ENCODE results near the gene VPS54. TPM values are rescaled to one million over a fixed set of nuclear protein-coding genes. Genes with fewer than 3 reads are reported as not detected.

VPS54 gene
- total RNA-seq (25.0 TPM), polyA plus RNA-seq (ENCODE audit: insufficient read depth, low read depth, low replicate concordance) (17.4 TPM)
- long read RNA-seq, donor 1, partial matches to known transcripts, result 5 of 5 reads
- long read RNA-seq, donor 1, other reads (novel, unspliced or antisense), result 0 of 5 reads
- long read RNA-seq, donor 2, partial matches to known transcripts, result 0 of 2 reads
- long read RNA-seq, donor 2, other reads (novel, unspliced or antisense), result 0 of 2 reads
- long read RNA-seq, donor 3, full-length matches to known transcripts, result 1 of 6 reads
- long read RNA-seq, donor 3, partial matches to known transcripts, result 5 of 6 reads
- long read RNA-seq, donor 3, other reads (novel, unspliced or antisense), result 0 of 6 reads
- long read RNA-seq, donor 4, partial matches to known transcripts, result 0 of 1 reads
- long read RNA-seq, donor 4, other reads (novel, unspliced or antisense), result 0 of 1 reads
- long read RNA-seq, donor 5, result 0 reads
- long read RNA-seq, donor 6, result 0 reads
- long read RNA-seq, donor 7, full-length matches to known transcripts, result 17 of 32 reads
- long read RNA-seq, donor 7, partial matches to known transcripts, result 4 of 32 reads
- long read RNA-seq, donor 7, other reads (novel, unspliced or antisense), result 11 of 32 reads
- long read RNA-seq, donor 8, result 0 reads
- long read RNA-seq, donor 9, result 0 reads
- long read RNA-seq, donor 10, full-length matches to known transcripts, result 1 of 1 reads
- long read RNA-seq, donor 10, partial matches to known transcripts, result 0 of 1 reads
- long read RNA-seq, donor 10, other reads (novel, unspliced or antisense), result 0 of 1 reads

GRCh38 chr2:64019083-64019974 lies at the start of gene VPS54:
Gene VPS54, minus strand, starts transcription at chr2:64019428. Its CDS starts 35,429 bp downstream, at chr2:63983999.
- no peaks in the 10 kb centered on the region for H3K36me3 ChIP-seq (ENCODE audit: control insufficient read depth in 2 of 3, insufficient read depth in 3 of 3, low read length in 3 of 3)
- no peaks in the 10 kb centered on the region for H3K9me3 ChIP-seq (ENCODE audit: control insufficient read depth in 2 of 3, insufficient read depth in 1 of 3, low read length in 3 of 3)
- no peaks in the 10 kb centered on the region for H3K27me3 ChIP-seq (ENCODE audit: control insufficient read depth, insufficient read depth, low read length)
- DNase-seq (peak; percentile 72 to 87 (median 84)), FAIRE-seq (no peak)
- intact Hi-C loops (cut with DNase I), result no loop called here
- peaks cover 0 to 11% (median 6%) of the 10 kb centered on the region in 3 donors for H3K4me1 ChIP-seq (ENCODE audit: control insufficient read depth in 2 of 3, insufficient read depth in 2 of 3, low read depth in 1 of 3, low read length in 3 of 3)
- H3K27ac ChIP-seq (ENCODE audit: low read depth in 2 of 2, low read length in 2 of 2), result peak within 1 kb of the TSS; percentile 94 to 97
- no peak for TF ChIP-seq CTCF (IDR thresholded peaks at IDR 0.05; ENCODE audit: borderline replicate concordance, extremely low read depth, insufficient read depth)
- peak within 1 kb of the TSS; percentile 66 to 98 (median 93) for H3K9ac ChIP-seq (ENCODE audit: low read length in 3 of 3)
- peak within 1 kb of the TSS; percentile 80 to 85 (median 85) for H3K4me3 ChIP-seq (ENCODE audit: low read length in 3 of 3)

- FAIRE-seq (no peak), DNase-seq (no peak)
- H3K4me3 ChIP-seq (ENCODE audit: low read length in 3 of 3), result no peak overlapping the region
- H3K4me1 ChIP-seq (ENCODE audit: control insufficient read depth in 2 of 3, insufficient read depth in 2 of 3, low read depth in 1 of 3, low read length in 3 of 3), result peaks cover 0 to 3% (median 3%) of the 10 kb centered on the region in 3 donors
- no peak for TF ChIP-seq CTCF (IDR thresholded peaks at IDR 0.05; ENCODE audit: borderline replicate concordance, extremely low read depth, insufficient read depth)
- intact Hi-C loops (cut with DNase I), result no loop called here
- H3K9ac ChIP-seq (ENCODE audit: low read length in 3 of 3), result no peak overlapping the region
- H3K36me3 ChIP-seq (ENCODE audit: control insufficient read depth in 2 of 3, insufficient read depth in 3 of 3, low read length in 3 of 3), result no peaks in the 10 kb centered on the region
- no peak overlapping the region for H3K27ac ChIP-seq (ENCODE audit: low read depth in 2 of 2, low read length in 2 of 2)
- H3K9me3 ChIP-seq (ENCODE audit: control insufficient read depth in 2 of 3, insufficient read depth in 1 of 3, low read length in 3 of 3), result no peaks in the 10 kb centered on the region
- H3K27me3 ChIP-seq (ENCODE audit: control insufficient read depth, insufficient read depth, low read length), result no peaks in the 10 kb centered on the region
Measured at GRCh38 chr2:64067326-64067725, 48.1 kb upstream of the VPS54 start.

- Histone ChIP-seq H3K9ac (ENCODE audit: low read length in 3 of 3) (no peak overlapping the region), H3K9me3 (ENCODE audit: control insufficient read depth in 2 of 3, insufficient read depth in 1 of 3, low read length in 3 of 3) (no peaks in the 10 kb centered on the region), H3K4me1 (ENCODE audit: control insufficient read depth in 2 of 3, insufficient read depth in 2 of 3, low read depth in 1 of 3, low read length in 3 of 3) (peaks cover 0 to 3% (median 0%) of the 10 kb centered on the region in 3 donors), H3K27ac (ENCODE audit: low read depth in 2 of 2, low read length in 2 of 2) (no peak overlapping the region), H3K4me3 (ENCODE audit: low read length in 3 of 3) (no peak overlapping the region), H3K36me3 (ENCODE audit: control insufficient read depth in 2 of 3, insufficient read depth in 3 of 3, low read length in 3 of 3) (no peaks in the 10 kb centered on the region), H3K27me3 (ENCODE audit: control insufficient read depth, insufficient read depth, low read length) (no peaks in the 10 kb centered on the region)
- intact Hi-C loops (cut with DNase I), result no loop called here
- DNase-seq (no peak), FAIRE-seq (no peak)
- no peak for TF ChIP-seq CTCF (IDR thresholded peaks at IDR 0.05; ENCODE audit: borderline replicate concordance, extremely low read depth, insufficient read depth)
Measured at GRCh38 chr2:64065516-64065915, 46.3 kb upstream of the VPS54 start.
